HG03571 (cell line): ENCODE measurements around the gene LAMTOR4.
A peak's percentile ranks its signal among the peaks of the same experiment; 100 is the strongest.
"Not testable (repeated sequence)": the region's sequence is repeated elsewhere in the genome, so short reads cannot be mapped to it uniquely, and the experiment has no call there.

Experiments used
- ATAC-seq: cut with Tn5 transposase; IDR thresholded peaks from one replicate; pipeline ENCODE4 v1.9.1; 2021; ENCODE audit not compliant: unreplicated experiment

The LAMTOR4 gene

GRCh38 chr7:100122067-100122466 is 26.7 kb upstream of the LAMTOR4 start:
- ATAC-seq = no peak

DNA sequence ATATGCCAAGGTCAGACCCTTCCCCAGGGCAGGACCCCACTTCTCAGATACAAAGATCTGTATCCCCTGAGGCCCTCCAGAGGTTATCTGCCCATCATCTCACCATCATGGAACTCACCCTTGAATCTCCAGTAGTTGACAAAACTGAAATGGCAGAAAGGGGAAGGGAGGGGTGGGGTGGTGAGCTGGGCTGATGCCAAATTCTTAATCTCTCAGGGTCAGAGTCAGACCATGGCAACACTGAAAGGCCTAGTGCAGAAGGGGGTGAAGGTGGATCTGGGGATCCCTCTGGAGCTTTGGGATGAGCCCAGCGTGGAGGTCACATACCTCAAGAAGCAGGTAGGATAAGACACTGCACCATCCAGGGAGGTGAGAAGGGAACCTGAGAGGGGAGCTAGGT is 26.1 kb upstream of the LAMTOR4 start:
- no peak for ATAC-seq

DNA sequence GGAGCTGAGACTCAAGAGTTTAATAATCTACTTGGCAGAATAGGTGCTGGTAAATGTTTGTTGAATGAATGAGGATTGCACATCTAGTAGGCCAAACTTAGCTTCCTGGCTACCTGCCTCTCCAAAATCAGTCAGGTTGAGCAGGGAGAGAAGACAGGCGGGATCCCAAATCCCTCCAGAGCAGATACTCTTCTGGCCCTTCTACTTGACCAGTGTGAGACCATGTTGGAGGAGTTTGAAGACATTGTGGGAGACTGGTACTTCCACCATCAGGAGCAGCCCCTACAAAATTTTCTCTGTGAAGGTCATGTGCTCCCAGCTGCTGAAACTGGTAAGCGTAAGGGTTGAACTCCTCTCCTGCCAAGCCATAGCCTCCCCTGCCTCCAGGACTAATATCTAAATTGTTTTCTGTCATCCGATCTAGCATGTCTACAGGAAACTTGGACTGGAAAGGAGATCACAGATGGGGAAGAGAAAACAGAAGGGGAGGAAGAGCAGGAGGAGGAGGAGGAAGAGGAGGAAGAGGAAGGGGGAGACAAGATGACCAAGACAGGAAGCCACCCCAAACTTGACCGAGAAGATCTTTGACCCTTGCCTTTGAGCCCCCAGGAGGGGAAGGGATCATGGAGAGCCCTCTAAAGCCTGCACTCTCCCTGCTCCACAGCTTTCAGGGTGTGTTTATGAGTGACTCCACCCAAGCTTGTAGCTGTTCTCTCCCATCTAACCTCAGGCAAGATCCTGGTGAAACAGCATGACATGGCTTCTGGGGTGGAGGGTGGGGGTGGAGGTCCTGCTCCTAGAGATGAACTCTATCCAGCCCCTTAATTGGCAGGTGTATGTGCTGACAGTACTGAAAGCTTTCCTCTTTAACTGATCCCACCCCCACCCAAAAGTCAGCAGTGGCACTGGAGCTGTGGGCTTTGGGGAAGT is 24.2 kb upstream of the LAMTOR4 start:
- no peak for ATAC-seq

GRCh38 chr7:100126239-100126930 is 22.3 kb upstream of the LAMTOR4 start:
- no peak for ATAC-seq

DNA sequence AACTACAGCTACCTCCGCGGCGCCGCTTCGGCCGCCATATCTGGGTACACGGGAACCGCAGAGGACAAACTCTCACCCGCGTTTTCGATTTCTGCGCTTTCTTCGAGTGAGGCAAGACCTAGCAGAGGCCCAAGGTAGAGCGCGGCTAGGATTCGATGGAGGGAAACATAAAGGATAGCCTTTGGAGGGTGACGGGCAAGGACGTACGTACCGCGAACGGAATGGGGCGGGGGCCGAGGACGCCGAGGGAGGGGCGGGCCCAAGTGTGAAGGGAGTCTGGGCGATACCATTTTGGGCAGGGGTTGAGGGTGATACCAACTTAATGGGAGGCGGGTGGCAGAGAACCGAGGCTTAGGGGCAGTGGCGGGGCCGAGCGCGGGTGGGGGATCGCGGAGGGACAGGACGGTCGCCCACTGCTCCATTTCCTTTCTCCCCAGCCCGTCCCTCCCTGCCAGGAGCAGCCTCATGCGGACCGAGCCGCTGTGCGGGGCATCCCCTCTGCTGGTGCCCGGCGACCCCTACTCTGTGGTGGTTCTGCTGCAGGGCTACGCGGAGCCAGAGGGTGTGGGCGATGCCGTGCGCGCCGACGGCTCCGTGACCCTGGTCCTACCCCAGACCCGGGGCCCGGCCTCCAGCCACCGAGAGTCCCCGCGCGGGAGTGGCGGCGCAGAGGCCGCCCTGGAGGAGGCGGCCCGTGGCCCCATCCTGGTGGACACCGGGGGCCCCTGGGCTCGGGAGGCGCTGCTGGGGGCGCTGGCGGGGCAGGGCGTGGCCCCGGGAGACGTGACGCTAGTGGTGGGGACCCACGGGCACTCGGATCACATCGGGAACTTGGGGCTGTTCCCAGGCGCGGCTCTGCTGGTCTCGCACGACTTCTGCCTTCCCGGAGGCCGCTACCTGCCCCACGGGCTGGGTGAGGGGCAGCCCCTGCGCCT is 21.5 kb upstream of the LAMTOR4 start, which contains the start of gene MBLAC1:
MBLAC1 (plus strand) TSS at position 37 of the 935 bp plus-strand sequence; CDS start at position 466, 429 bp downstream.
- ATAC-seq = peak; percentile 55

DNA sequence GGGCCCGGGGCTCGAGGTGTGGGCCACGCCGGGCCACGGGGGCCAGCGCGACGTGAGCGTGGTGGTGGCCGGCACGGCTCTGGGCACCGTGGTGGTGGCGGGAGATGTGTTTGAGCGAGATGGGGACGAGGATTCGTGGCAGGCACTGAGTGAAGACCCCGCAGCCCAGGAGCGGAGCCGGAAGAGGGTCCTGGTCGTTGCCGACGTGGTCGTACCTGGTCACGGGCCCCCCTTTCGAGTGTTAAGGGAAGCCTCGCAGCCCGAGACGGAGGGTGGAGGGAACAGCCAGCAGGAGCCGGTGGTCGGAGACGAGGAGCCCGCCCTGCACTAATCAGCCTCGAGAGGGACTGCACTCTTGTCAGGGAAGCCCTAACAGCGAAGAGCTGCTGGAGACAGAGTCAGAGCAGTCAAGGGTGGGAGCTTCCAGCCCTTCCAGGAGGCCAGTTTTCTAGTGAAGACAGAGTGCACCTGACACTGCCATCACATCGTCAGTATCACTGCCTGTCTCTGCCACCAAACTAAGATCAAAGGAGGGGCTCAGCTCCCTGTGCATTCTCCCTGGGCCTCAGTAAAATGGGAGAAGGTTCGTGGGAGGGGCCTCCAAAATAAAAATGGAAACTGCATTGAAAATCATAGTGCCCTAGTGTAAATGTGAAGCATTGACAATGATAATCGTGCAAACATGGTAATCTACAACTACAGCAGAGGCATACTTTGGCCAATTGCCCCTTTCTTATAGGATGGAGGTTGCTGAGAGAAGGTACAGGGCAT is 20.7 kb upstream of the LAMTOR4 start:
- ATAC-seq = peak; percentile 7

DNA sequence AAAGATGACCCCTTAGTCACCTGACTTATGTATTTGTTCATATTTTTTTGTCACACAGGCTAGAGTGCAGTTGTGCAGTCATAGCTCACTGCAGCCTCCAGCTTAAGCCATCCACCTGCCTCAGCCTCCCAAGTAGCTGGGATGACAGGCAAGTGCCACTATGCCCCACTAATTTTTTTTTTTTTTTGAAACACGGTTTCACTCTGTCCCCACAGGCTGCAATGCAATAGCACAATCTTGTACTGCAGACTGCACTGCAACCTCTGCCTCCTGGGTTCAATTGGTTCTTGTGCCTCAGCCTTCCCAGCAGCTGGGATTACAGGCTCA is 20.1 kb upstream of the LAMTOR4 start:
- ATAC-seq = no peak

GRCh38 chr7:100130220-100130607 is 18.5 kb upstream of the LAMTOR4 start:
- not testable (repeated sequence) for ATAC-seq

GRCh38 chr7:100130608-100131453 is 17.9 kb upstream of the LAMTOR4 start:
- no peak for ATAC-seq

DNA sequence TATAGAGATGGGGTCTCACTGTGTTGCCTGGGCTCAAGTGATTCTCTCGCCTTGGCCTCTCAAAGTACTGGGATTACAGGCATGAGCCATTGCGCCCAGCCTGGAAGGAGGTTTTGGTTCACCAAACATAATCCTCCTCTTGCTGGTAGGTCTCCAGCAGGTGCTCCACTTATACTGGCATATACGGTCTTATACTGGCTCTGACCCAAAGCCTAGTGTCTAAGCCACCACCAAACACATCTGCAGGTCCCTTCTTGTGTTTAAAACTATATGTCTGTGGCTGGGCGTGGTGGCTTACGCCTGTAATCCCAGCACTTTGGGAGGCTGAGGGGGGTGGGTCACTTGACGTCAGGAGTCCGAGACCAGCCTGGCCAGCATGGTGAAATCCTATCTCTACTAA is 16.6 kb upstream of the LAMTOR4 start:
- ATAC-seq = no peak

DNA sequence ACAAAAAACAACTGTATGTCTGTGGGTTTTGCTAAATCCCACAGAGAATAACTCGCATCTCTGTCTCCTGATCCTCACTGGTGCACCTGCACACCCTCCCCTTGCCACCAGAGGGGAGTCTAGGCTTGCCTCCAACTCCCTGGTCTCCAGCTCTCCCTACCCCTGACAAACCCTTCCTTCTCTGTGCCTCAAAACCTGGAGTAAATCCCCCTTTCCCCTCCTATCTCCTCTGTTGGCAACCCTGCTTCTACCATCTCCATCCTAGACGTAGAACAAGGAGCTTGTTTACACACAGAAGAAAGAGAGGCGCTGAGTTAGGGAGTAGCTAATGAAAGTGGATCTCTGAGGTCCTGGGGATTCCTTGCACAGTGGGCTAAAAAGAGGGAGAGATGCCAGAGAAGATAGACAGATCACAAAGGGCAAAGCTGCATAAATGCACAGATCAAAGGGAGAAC is 16.0 kb upstream of the LAMTOR4 start:
- ATAC-seq = no peak

DNA sequence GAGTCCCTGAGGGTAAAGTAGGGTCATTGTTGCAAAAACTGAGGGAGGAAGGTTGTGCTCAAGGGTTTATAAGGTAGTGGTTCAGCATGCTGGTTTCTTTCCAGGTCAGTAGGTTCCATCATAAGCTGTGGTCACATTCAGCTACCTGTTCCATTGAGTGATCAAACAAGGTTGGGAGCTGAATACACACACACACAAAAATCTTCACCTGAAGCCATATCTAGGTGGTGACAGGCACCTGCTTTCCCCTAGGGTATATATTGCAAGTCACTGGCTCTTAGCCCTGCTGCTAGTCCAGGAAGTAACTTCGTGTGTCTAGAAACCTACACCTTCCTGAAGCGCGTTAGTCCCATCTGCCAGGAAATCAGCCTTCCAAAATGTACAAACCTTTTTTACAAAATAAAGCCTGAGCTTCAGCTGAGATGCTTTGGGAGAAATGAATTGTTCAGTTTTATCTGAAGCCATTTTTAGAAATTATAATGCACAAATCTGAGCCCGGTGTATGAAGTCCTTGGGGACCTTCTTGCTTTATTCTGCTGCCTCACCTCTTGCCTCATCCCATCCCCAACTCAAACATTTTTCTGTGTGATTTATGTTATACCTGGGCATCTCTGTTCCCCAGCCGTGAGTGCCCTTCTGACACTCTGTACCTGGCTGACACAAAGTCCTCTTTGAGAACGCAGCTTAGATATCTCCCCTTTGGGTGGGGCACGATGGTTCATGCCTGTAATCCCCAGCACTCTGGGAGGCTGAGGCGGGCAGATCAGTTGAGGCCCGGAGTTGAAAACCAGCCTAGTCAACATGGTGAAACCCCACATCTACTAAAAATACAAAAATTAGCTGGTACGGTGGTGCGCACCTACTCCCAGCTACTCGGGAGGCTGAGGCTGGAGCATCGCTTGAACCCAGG is 10.6 kb upstream of the LAMTOR4 start:
- ATAC-seq = no peak

DNA sequence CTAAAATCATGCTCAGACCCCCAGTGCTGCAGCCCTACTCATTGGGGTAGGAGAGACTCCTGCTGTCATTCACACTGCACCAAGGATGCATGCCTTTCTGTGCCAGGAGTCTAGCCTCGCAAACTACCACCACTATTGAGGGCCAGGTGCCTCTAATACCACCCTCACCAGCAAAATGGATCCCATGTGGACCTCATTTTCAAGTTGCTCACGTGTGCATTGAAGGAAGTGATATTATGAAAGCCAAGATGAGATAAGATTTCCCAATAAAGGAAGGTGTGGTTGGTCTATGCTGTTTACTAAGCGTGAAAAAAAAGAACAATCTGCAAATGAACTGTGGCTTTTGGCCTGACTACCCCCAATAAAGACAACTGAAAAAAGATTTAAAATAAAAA is 7.2 kb upstream of the LAMTOR4 start:
- ATAC-seq = no peak

DNA sequence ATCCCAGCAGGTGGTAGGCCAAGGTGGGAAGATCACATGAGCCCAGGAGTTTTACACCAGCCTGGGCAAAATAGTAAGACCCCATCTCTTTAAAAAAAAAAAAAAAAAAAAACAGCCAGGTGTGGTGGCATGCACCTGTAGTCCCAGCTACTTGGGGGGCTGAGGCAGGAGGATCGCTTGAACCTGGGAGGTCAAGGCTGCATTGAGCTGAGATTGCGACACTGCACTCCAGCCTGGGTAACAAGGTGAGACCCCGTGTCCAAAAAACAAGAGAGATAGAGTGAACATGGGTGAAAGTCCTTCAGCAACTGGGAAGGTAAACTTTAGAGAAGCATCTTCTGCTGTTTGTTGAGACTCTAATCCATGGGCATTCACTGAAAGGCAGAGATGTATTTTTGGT is 6.3 kb upstream of the LAMTOR4 start:
- ATAC-seq = no peak

DNA sequence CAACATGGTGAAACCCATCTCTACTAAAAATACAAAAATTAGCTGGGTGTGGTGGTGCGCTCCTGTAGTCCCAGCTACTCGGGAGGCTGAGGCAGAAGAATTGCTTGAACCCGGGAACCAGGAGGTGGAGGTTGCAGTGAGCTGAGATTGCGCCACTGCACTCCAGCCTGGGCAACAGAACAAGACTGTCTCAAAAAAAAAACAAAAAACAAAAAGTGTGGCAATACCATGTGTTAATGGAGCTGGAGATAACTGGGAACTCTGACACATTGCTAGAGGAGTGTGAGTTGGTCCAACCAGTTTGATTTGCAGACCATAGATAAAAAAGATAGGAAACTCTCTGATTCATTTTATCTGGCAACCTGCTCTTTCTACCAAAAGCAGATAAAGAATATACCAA is 2.4 kb upstream of the LAMTOR4 start:
- ATAC-seq = not testable (repeated sequence)

- ATAC-seq = no peak
Observed at GRCh38 chr7:100147278-100147677, 1.4 kb upstream of the LAMTOR4 start.

DNA sequence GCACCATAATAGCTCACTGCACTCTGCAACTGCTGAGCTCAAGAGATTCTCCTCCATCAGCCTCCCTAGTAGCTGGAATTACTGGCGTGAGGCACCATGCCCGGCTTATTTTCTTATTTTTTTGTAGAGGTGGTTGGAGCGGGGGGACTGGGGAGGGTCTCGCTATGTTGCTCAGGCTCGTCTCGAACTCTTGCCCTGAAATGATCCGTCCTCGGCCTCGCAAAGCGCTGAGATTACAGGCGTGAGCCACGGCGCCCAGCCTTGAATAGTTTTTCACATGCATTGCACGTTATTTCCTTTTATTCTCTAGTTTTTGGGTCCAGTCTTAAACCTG is 526 bp upstream of the LAMTOR4 start:
- ATAC-seq = no peak

GRCh38 chr7:100152404-100152803 is 3.7 kb downstream of the LAMTOR4 start:
- no peak for ATAC-seq
